Fibroblast of gingiva (primary cell): ENCODE data around the gene TRDN.
"Not testable (repeated sequence)": the region's sequence is repeated elsewhere in the genome, so short reads cannot be mapped to it uniquely, and the experiment has no call there.

Experiments used
- DNase-seq: peaks from one replicate; pipeline ENCODE4 v3.0.0-alpha.2; 2011; ENCODE audit warnings: low read depth

The TRDN gene

GRCh38 chr6:123404975-123405374 is 231.8 kb downstream of the TRDN start:
- no peak for DNase-seq

GRCh38 chr6:123402052-123402451 is 234.7 kb downstream of the TRDN start:
- DNase-seq, result no peak

DNA sequence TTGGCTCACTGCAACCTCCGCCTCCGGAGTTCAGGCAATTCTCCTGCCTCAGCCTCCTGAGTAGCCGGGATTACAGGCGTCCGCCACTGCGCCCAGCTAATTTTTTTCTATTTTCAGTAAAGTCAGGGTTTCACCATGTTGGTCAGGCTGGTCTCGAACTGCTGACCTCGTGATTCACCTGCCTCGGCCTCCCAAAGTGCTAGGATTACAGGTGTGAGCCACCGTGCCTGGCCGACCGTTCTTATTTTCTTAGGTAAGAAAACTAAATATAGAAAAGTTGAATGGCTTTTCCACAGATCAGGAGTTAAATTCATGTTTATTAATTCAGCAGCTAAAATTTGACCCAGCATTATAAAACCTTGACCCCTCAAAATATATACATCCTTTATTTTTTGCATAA is 238.7 kb downstream of the TRDN start:
- no peak for DNase-seq

DNA sequence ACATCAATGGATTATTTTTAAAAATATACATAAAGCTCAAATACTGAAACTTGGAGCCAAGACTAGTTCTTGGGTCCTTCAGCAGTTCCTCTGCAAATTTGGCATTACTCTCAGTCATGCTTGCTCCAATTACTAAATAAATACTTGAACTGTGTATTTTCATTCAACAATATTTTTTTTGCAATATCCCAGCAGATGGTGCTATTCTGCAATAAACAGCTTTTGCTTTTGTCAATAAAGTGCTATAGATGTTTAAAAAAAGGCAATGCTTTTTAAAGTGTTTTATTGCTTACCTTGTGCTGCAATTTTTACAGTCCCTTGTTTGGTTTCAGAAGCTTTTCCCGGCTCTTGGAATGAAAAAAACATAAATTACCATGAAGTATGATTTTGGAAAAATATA is 243.4 kb downstream of the TRDN start:
- DNase-seq, result no peak

DNA sequence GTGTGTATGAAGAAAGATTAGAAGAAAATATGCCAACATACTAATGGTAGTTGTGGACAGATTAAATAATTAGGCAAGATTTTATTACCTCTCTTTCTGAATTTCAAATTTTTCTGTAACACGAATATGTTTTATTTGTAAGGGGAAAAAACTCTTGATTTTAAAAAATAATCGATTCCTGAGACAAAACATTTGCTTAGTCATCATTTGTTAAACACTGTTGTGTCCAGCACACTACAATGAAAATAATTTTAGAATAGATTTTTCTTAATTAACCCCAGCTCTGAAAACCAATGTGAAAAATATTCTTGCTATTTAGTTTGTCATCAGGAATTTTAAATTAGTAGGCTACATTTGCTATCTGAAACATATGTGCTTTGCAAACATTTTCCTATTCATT is 253.0 kb downstream of the TRDN start:
- DNase-seq, result no peak

DNA sequence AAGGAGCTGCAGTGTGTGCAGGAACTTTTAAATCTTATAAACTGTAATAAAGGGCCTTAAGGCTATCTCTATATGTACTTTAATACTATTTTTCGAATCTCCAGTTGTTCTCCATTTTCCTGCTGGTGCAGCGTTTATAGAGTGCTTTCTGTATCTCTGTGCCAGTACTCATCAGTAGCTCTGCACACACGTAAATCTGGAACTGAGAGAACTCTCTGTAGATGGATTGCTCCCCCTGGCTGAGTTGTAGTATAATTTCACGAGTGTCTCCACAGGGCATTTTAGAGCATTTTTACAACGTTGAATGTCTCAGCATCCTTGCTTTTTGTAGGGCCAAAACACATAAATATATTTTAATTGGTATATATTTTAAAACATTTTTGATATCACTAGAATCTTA is 256.5 kb downstream of the TRDN start:
- no peak for DNase-seq

GRCh38 chr6:123372737-123373136 is 264.0 kb downstream of the TRDN start:
- no peak for DNase-seq

GRCh38 chr6:123363912-123364311 is 272.8 kb downstream of the TRDN start:
- DNase-seq, result no peak

DNA sequence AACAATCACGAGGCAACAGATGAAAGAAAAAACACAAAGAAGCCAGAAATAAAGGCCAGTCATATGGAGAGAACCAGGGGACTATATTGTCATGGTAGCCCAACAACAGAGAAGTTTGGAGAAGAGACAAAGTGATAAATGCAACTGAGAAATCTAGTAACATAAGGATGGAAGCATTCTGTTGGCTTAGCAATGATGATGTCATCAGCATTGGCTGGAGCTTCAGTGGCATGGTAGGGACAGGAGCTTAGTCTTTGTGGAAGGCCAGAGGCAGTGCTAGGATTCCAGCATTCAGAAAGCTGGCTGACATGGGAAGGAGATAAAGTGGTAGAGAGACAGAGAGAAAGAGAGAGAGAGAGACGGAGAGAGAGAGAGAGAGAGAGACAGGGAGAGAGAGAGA is 276.4 kb downstream of the TRDN start:
- DNase-seq, result no peak

DNA sequence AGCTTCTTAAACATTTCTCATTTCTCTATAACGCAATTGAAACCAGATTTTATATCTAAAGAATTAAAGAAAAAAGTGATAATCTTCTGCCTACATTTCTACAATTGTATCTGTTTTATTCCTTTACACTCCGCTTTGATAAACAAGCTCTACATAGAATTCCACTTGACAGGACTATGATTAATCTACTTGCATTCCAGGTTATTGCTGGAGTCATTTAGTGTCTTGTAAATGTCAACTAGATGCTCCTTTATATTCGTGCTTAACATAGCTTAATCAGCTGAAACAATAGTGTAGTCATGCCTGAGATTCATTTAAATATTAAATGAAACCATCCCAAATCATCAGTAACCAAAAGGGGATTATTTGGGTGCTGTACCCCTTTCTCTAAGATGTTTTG is 284.0 kb downstream of the TRDN start:
- no peak for DNase-seq

- no peak for DNase-seq
These were observed 284.5 kb downstream of the TRDN start for GRCh38 chr6:123352279-123352678.

DNA sequence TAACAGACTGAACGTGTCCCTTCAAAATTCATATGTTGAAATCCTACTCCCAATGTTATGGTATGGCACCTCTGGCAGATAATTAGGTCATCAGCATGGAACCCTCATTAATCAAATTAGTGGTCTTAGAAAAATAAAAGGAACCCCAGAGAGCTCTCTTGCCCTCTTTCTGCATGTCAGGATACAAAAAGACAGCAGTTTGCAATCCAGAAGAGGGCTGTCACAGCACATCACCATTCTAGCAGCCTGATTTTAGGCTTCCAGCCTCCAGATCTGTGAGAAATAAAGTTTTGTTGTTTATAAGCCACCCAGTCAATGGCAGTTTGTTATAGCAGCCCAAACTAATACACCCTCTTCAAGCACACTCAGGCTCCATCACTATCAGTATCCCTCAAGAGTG is 292.9 kb downstream of the TRDN start:
- no peak for DNase-seq

GRCh38 chr6:123338394-123338793 is 298.4 kb downstream of the TRDN start:
- no peak for DNase-seq

DNA sequence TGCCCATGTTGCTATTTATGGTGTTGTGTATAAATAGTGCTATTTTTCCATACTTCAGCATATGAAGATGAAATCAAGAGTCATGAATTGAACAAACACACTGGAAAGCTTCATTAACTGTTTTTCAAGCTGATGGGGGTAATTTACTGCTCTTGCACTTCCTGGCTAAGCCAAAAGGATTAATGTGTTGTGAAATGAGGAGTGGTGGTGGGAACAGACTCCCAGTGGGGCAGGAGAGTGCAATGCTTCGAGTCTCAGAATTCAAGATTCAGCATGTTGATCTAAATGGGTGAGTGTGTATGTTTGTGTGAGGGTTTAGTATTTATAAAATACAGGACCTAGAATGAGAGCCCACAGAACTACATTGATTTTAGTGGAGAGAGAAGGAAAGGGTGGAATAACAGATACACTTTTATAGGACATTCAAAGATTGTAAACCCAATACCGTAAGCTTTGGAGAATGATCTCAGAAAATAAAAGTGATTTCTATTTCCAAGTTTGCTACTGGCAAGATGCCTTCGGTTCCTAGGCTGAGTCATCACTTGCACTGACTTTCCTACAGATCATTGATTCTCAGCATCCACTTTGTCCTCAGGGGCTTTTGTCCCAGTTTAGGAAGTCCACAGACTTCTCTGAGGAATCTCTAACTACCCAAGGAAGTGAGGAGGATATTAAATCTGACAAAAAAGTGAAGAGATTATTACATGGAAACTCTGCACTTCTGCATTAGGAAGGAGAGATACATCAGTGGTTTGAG is 303.6 kb downstream of the TRDN start:
- no peak for DNase-seq

DNA sequence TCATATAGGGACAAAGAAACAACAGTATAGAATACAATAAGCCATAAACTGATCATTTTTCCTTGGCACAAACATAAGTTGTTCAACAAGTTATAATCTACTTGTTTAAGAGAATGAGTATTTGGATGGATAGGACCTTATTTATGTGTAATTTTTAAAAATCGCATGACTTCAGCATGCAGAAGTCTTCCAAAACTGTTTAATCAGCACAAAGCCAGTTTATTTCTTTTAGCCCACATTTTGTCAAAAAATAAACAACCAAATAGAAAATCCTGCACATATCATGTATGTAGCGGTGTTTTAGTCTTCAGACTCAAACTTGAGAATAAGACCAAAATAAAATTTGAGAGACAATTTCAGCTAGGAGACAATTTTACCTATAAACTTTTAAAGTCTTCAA is 304.7 kb downstream of the TRDN start:
- DNase-seq, result no peak

GRCh38 chr6:123329337-123329736 is 307.4 kb downstream of the TRDN start:
- no peak for DNase-seq

DNA sequence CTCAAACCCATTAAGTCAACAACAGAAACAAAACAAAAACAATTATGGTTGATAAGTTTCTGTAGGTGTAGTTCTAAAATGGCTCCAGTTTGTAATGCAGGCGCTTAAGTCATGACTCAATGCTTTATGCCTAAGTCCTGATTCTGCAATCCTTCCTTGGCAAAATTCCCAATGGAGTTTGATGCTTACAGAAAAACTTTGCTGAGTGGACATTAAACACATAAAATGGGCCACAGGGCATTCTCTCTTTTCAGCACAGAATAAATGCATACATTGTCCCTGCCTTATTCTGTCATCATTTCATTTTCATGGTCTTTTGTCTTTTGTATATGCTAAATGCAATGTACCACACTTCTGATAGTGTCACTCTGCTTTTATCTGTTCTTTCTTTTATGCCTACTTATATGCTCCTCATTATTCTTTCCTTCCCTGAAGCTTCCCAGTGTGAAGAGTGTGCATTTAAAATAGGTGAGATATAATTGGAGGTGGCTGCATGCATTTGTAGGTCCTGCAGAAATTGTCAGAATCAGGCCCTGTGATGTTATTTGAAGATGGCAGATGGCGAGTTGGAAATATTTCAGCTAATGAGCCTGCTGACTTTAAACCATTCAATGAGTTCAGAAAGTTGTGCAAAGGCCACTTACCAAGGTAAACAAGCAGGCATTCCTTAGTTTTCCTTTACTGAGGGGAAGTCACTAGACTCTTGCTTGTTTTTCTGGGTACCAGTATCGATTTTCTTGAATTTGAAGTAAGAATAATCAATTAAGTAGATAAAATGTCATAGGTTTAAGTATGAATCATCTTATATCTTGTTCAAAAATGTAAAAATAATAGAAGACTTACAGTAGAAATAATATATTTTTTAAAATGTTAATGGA is 313.1 kb downstream of the TRDN start:
- DNase-seq, result no peak

- no peak for DNase-seq
These were observed 315.7 kb downstream of the TRDN start for GRCh38 chr6:123321020-123321419.

DNA sequence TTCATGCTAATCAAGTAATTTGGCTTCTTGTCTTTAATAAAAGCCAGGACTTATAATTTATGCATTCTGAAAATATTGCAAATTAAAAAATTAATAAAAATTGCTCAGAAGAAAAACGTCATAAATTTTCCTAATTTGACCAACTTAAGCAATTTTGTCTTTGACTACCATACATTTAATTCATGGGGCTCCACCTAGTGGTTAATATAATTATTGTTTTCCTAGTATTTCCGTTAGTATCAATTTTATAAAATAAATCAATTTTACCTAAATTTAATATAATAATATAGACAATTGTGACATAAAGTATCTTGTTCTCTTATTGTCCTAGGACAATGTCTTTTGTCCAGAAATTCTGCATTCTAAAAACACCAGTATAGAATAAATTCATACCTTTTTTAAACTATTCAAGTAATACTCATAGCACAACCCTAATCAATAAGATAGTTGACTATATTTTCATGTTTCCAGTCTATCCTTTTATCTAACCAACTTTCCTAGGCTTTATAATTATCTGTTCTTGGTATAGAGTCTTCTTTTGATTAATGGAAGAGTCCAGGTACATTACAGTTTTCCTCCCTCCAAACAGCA is 319.9 kb downstream of the TRDN start:
- DNase-seq, result no peak

DNA sequence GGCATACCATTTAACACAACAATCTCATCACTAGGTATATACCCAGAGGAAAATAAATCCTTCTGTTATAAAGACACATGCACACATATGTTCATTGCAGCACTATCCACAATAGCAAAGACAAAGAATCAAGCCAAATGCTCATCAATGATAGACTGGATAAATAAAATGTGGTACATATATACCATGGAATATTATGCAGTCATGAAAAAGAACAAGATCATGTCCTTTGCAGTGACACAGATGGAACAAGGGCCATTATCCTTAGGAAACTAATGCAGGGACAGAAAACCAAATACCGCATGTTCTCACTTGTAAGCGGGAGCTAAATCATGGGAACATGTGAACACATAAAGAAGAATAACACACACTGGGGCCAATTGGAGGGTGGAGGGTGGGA is 322.3 kb downstream of the TRDN start:
- not testable (repeated sequence) for DNase-seq

DNA sequence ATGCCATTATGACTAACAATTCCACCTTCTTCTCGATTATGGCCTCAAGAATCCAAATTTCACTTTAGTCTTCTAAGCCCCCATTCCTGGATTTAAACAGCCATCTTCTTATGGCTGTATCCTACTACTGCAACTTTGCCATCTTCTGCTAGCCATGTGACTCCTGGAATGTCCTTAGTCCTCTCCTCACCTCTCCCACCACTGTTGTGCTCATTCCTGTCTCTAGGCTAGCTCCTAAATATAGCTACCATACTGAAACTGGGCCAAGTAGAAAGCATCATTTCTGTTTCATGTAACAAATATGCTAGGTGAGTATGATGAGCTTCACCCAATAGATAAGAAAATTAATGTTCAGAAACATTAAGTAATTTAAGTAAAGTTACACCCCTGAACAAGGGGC is 327.6 kb downstream of the TRDN start:
- no peak for DNase-seq

DNA sequence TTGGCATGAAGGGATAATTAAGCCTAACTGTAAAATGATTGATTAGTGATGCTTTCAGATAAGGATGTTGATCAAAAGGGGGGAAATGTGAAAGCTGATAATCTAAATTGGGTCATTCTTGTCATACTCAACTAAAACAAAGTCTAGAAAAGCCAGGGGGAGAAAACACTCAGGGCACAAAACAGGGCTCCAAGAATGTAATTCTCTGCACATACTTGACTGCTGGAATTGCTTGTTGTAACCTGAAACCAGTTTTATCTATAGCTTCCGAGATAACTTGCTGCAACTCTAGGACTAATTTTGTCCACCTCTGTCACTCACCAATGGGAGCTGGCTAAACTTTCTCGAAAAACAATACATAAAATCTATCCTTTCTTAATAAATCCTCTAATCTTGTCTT is 330.4 kb downstream of the TRDN start:
- DNase-seq, result no peak

- DNase-seq, result no peak
These were observed 341.1 kb downstream of the TRDN start for GRCh38 chr6:123295672-123296071.
